ENCODE data around the gene KCNS1. TPM values are rescaled to one million over a fixed set of nuclear protein-coding genes. Genes with fewer than 3 reads are reported as not detected.
A peak's percentile ranks its signal among the peaks of the same experiment; 100 is the strongest.

Gene KCNS1
- total and polyA plus RNA-seq, 2 of the 8 experiments (the other 6 are each of a cell fraction or from before 2014, with no cell fraction given), result 1.4 to 1.8 TPM

DNA sequence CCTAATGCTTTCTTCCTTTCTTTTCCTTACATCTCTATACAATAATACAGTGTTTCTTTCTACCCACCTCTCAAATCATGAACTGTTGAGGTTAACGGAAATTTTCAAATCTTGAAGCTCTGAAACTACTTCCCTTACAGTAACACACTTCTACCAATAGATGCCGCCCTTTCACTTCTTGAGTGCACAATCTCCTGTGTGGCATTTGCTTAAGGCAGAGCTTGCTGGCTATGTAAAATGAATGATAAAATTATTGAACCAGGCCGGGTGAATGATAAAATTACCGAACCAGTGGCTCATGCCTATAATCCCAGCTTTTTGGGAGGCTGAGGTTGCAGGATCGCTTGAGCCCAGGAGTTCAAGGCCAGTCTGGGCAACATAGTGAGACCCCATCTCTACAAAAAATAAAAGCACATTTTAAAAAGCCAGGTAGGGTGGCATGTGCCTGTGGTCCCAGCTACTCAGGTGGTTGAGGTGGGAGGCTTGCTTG is 56.8 kb downstream of the KCNS1 start:
- peak in 1 of 2 experiments; percentile 13 for DNase-seq (ENCODE audit: low read depth in 1 of 2, low spot score in 2 of 2)
- H3K18ac ChIP-seq (ENCODE audit: extremely low read depth, low read length), result no peak overlapping the region
- no peaks in the 10 kb centered on the region for H3K27me3 ChIP-seq (replicated peaks in 1 of 4; ENCODE audit: control insufficient read depth in 3 of 4, extremely low read depth in 1 of 4, insufficient read depth in 3 of 4, low read length in 3 of 4)
- H3K36me3 ChIP-seq (ENCODE audit: control insufficient read depth in 2 of 4, insufficient read depth in 4 of 4, low read length in 3 of 4), result no peaks in the 10 kb centered on the region; a peak in 2 of 8 replicates
- H3K9me3 ChIP-seq (ENCODE audit: insufficient read depth in 2 of 2, low read depth in 1 of 2, low read length in 1 of 2), result no peaks in the 10 kb centered on the region
- no peak overlapping the region for H4K91ac ChIP-seq (replicated peaks; ENCODE audit: insufficient read length, low read length)
- H3K23me2 ChIP-seq (ENCODE audit: low read depth, low read length), result no peaks in the 10 kb centered on the region
- H3K9ac ChIP-seq (replicated peaks in 1 of 4; ENCODE audit: extremely low read depth in 1 of 4, low read depth in 3 of 4, low read length in 3 of 4), result no peak overlapping the region
- H4K8ac ChIP-seq (ENCODE audit: extremely low read depth, insufficient read depth, low read length), result no peak overlapping the region
- H2BK20ac ChIP-seq (ENCODE audit: low read length), result no peak overlapping the region
- no peak overlapping the region for H3K56ac ChIP-seq (replicated peaks; ENCODE audit: insufficient read length, low read depth, low read length)
- 58% methylated on average over 5 of the region's 5 CpGs; no CpG with 5 or more reads in 1 of the 2 experiments for WGBS, 2 experiments (ENCODE audit: extremely low coverage in 1 of 2, insufficient coverage in 1 of 2, insufficient read length in 1 of 2, insufficient replicate concordance in 2 of 2, low coverage in 1 of 2, low lambda C conversion rate in 2 of 2, missing lambda C conversion rate in 1 of 2)
- no peak overlapping the region for H4K5ac ChIP-seq (ENCODE audit: insufficient read length, low read depth, low read length)
- H2AFZ ChIP-seq (ENCODE audit: low read length), result no peak overlapping the region
- H2BK5ac ChIP-seq (ENCODE audit: low read depth, low read length), result no peak overlapping the region
- no peak overlapping the region for H2AK5ac ChIP-seq (ENCODE audit: low read depth, low read length)
- FAIRE-seq, result peak; percentile 74
- H3K4me2 ChIP-seq (ENCODE audit: insufficient read depth in 1 of 2, low read depth in 2 of 2, low read length in 2 of 2), result no peak overlapping the region
- H3K27ac ChIP-seq (ENCODE audit: low read depth, low read length), result no peak overlapping the region
- POLR2A ChIA-PET (ENCODE audit: partially characterized antibody), result interaction anchor here (0.8 to 2.0 kb wide), 4 partner anchors 24 to 67 kb away, joined by 3 to 5 read pairs (median 3); no protein-coding TSS in a partner anchor
- H2BK120ac ChIP-seq (replicated peaks; ENCODE audit: low read depth, low read length), result no peak overlapping the region
- CTCF ChIA-PET (ENCODE audit: partially characterized antibody), result interaction anchor here (0.6 to 15.3 kb wide), 32 partner anchors 9 to 480 kb away, joined by 3 to 233 read pairs (median 4); partner anchors contain the start of genes KCNS1 and WFDC5
- no peak overlapping the region for H2BK15ac ChIP-seq (ENCODE audit: low read length)
- no peak overlapping the region for H3K23ac ChIP-seq (ENCODE audit: insufficient read length)
- H3K14ac ChIP-seq (ENCODE audit: insufficient read length), result no peak overlapping the region
- H3K79me2 ChIP-seq (ENCODE audit: control insufficient read depth in 1 of 2, insufficient read depth in 2 of 2, low read length in 2 of 2), result no peaks in the 10 kb centered on the region
- H2BK12ac ChIP-seq (ENCODE audit: low read depth, low read length), result no peak overlapping the region
- no peak overlapping the region for H3K4ac ChIP-seq (replicated peaks; ENCODE audit: insufficient read length, low read depth, low read length)
- H3K79me1 ChIP-seq (ENCODE audit: low read depth, low read length), result no peaks in the 10 kb centered on the region; the same call in 1 of the 2 replicates
- no peaks in the 10 kb centered on the region for H4K20me1 ChIP-seq (replicated peaks in 1 of 2; ENCODE audit: control insufficient read depth in 1 of 2, insufficient read depth in 2 of 2, low read length in 2 of 2)
- no peak overlapping the region for H3K4me3 ChIP-seq (ENCODE audit: extremely low read depth in 1 of 4, insufficient read depth in 2 of 4, low read depth in 3 of 4, low read length in 4 of 4)
- peaks cover 0 to 14% (median 2%) of the 10 kb centered on the region in 4 experiments; a peak in 3 of 7 replicates for H3K4me1 ChIP-seq (replicated peaks in 1 of 4; ENCODE audit: control insufficient read depth in 3 of 4, insufficient read depth in 4 of 4, low read length in 3 of 4)
- TF ChIP-seq, protein P1, sequence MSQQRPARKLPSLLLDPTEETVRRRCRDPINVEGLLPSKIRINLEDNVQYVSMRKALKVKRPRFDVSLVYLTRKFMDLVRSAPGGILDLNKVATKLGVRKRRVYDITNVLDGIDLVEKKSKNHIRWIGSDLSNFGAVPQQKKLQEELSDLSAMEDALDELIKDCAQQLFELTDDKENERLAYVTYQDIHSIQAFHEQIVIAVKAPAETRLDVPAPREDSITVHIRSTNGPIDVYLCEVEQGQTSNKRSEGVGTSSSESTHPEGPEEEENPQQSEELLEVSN (IDR thresholded peaks at IDR 0.05), result no peak
- TF ChIP-seq HDAC2 (IDR thresholded peaks at IDR 0.05; ENCODE audit: borderline replicate concordance in 1 of 2, low read depth in 2 of 2, low read length in 2 of 2) (peak in 1 of 2 experiments; percentile 31; a peak in 1 of 4 replicates), SP4 (IDR thresholded peaks at IDR 0.05; ENCODE audit: low read length) (no peak), EGR1 (IDR thresholded peaks at IDR 0.05; ENCODE audit: borderline replicate concordance, low read depth, low read length) (no peak), CREB1 (IDR thresholded peaks at IDR 0.05) (no peak), CHD2 (IDR thresholded peaks at IDR 0.05; ENCODE audit: low read length) (no peak), RAD21 (IDR thresholded peaks at IDR 0.05 in 1 of 2, conservative IDR thresholded peaks at IDR 0.05 in 1 of 2; ENCODE audit: low read depth in 2 of 2, low read length in 2 of 2) (peak; percentile 84 to 86), RFX5 (IDR thresholded peaks at IDR 0.05; ENCODE audit: borderline replicate concordance, low read depth, low read length) (no peak)
- TF ChIP-seq, protein P2, sequence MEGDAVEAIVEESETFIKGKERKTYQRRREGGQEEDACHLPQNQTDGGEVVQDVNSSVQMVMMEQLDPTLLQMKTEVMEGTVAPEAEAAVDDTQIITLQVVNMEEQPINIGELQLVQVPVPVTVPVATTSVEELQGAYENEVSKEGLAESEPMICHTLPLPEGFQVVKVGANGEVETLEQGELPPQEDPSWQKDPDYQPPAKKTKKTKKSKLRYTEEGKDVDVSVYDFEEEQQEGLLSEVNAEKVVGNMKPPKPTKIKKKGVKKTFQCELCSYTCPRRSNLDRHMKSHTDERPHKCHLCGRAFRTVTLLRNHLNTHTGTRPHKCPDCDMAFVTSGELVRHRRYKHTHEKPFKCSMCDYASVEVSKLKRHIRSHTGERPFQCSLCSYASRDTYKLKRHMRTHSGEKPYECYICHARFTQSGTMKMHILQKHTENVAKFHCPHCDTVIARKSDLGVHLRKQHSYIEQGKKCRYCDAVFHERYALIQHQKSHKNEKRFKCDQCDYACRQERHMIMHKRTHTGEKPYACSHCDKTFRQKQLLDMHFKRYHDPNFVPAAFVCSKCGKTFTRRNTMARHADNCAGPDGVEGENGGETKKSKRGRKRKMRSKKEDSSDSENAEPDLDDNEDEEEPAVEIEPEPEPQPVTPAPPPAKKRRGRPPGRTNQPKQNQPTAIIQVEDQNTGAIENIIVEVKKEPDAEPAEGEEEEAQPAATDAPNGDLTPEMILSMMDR (IDR thresholded peaks at IDR 0.05; ENCODE audit: control extremely low read depth in 1 of 3, insufficient read depth in 1 of 3, low read depth in 1 of 3, low read length in 3 of 3), result peak in 2 of 3 experiments; percentile 67 to 85; a peak in 2 of 4 replicates
